ENCODE measurements around the gene ITGA3. TPM values are rescaled to one million over a fixed set of nuclear protein-coding genes. Genes with fewer than 3 reads are reported as not detected.

The ITGA3 gene
- total RNA-seq, 1 experiment from 2014 or later: 539 TPM

GRCh38 chr17:50105811-50106210, 49.9 kb downstream of the ITGA3 start:
- Mint-ChIP-seq H3K4me3 (ENCODE audit: low read depth, unreplicated experiment) (no peak overlapping the region), H3K27ac (ENCODE audit: unreplicated experiment) (no peak overlapping the region), H3K4me1 (ENCODE audit: low read depth, unreplicated experiment) (peaks cover 25% of the 10 kb centered on the region), H3K27me3 (ENCODE audit: unreplicated experiment) (no peaks in the 10 kb centered on the region), H3K36me3 (ENCODE audit: insufficient read depth, unreplicated experiment) (peaks cover 25% of the 10 kb centered on the region), H3K9me3 (ENCODE audit: low read depth, unreplicated experiment) (no peaks in the 10 kb centered on the region)
- TF ChIP-seq CTCF (IDR thresholded peaks at IDR 0.05; ENCODE audit: unreplicated experiment): no peak
- no TSS peak for BruUV-seq (replicated peaks)
- CTCF ChIA-PET: no interaction called here
- intact Hi-C loops (cut with micrococcal nuclease; ENCODE audit: unreplicated experiment): no loop called here
- no peak for DNase-seq

GRCh38 chr17:50106393-50107131, 50.7 kb downstream of the ITGA3 start:
- CTCF ChIA-PET: no interaction called here
- no TSS peak for BruUV-seq (replicated peaks)
- Mint-ChIP-seq H3K27ac (ENCODE audit: unreplicated experiment) (no peak overlapping the region), H3K4me1 (ENCODE audit: low read depth, unreplicated experiment) (peaks cover 18% of the 10 kb centered on the region), H3K36me3 (ENCODE audit: insufficient read depth, unreplicated experiment) (peaks cover 18% of the 10 kb centered on the region), H3K4me3 (ENCODE audit: low read depth, unreplicated experiment) (no peak overlapping the region), H3K27me3 (ENCODE audit: unreplicated experiment) (no peaks in the 10 kb centered on the region), H3K9me3 (ENCODE audit: low read depth, unreplicated experiment) (no peaks in the 10 kb centered on the region)
- TF ChIP-seq CTCF (IDR thresholded peaks at IDR 0.05; ENCODE audit: unreplicated experiment): no peak
- DNase-seq: no peak
- intact Hi-C loops (cut with micrococcal nuclease; ENCODE audit: unreplicated experiment): no loop called here

- intact Hi-C loops (cut with micrococcal nuclease; ENCODE audit: unreplicated experiment): no loop called here
- Mint-ChIP-seq H3K4me1 (ENCODE audit: low read depth, unreplicated experiment) (peaks cover 4% of the 10 kb centered on the region), H3K36me3 (ENCODE audit: insufficient read depth, unreplicated experiment) (peaks cover 12% of the 10 kb centered on the region), H3K27me3 (ENCODE audit: unreplicated experiment) (no peaks in the 10 kb centered on the region), H3K27ac (ENCODE audit: unreplicated experiment) (no peak overlapping the region), H3K4me3 (ENCODE audit: low read depth, unreplicated experiment) (no peak overlapping the region), H3K9me3 (ENCODE audit: low read depth, unreplicated experiment) (no peaks in the 10 kb centered on the region)
- no TSS peak for BruUV-seq (replicated peaks)
- no peak for DNase-seq
- TF ChIP-seq CTCF (IDR thresholded peaks at IDR 0.05; ENCODE audit: unreplicated experiment): no peak
- CTCF ChIA-PET: interaction anchor here (1.1 kb wide), 1 partner anchor 14 kb away, joined by 4 read pairs; no protein-coding TSS in a partner anchor
Observed at GRCh38 chr17:50107790-50108414, 52.0 kb downstream of the ITGA3 start.

GRCh38 chr17:50108556-50108955, 52.6 kb downstream of the ITGA3 start:
- Mint-ChIP-seq H3K4me3 (ENCODE audit: low read depth, unreplicated experiment) (no peak overlapping the region), H3K27ac (ENCODE audit: unreplicated experiment) (no peak overlapping the region), H3K36me3 (ENCODE audit: insufficient read depth, unreplicated experiment) (peaks cover 10% of the 10 kb centered on the region), H3K27me3 (ENCODE audit: unreplicated experiment) (no peaks in the 10 kb centered on the region), H3K4me1 (ENCODE audit: low read depth, unreplicated experiment) (no peaks in the 10 kb centered on the region), H3K9me3 (ENCODE audit: low read depth, unreplicated experiment) (no peaks in the 10 kb centered on the region)
- BruUV-seq (replicated peaks): no TSS peak
- intact Hi-C loops (cut with micrococcal nuclease; ENCODE audit: unreplicated experiment): no loop called here
- CTCF ChIA-PET: interaction anchor here (1.1 to 1.2 kb wide), 2 partner anchors 13 to 14 kb away, joined by 4 read pairs; no protein-coding TSS in a partner anchor
- no peak for DNase-seq
- TF ChIP-seq CTCF (IDR thresholded peaks at IDR 0.05; ENCODE audit: unreplicated experiment): no peak
